ENCODE measurements around the gene PILRA. TPM values are rescaled to one million over a fixed set of nuclear protein-coding genes. Genes with fewer than 3 reads are reported as not detected.

Gene PILRA
- total and polyA plus RNA-seq, 2 of the 13 experiments (the other 11 are each of a cell fraction or from before 2014, with no cell fraction given) = 0.13 to 1.3 TPM

GRCh38 chr7:100428199-100428966 lies 55.1 kb downstream of the PILRA start, which contains the start of gene ZCWPW1 (continued):
- TF ChIP-seq KAT8 (CRISPR knock-in tag; IDR thresholded peaks at IDR 0.05) (peak; percentile 77), ZSCAN30 (CRISPR knock-in tag; IDR thresholded peaks at IDR 0.05) (peak; percentile 55; the same call in 1 of the 2 replicates), ZNF724P (CRISPR knock-in tag; IDR thresholded peaks at IDR 0.05; ENCODE audit: borderline replicate concordance) (peak; percentile 89; the same call in 1 of the 2 replicates), ZNF136 (CRISPR knock-in tag; IDR thresholded peaks at IDR 0.05; ENCODE audit: low read depth) (0 out of 2 replicates have a peak, but pooled peaks have one; percentile 25), ZNF574 (CRISPR knock-in tag; IDR thresholded peaks at IDR 0.05) (peak; percentile 10), NONO (IDR thresholded peaks at IDR 0.05) (no peak), NONO (CRISPR knock-in tag; conservative IDR thresholded peaks at IDR 0.05) (peak; percentile 86), SETDB1 (CRISPR knock-in tag; IDR thresholded peaks at IDR 0.05; ENCODE audit: borderline replicate concordance) (0 out of 2 replicates have a peak, but pooled peaks have one; percentile 65), BRD4 (CRISPR knock-in tag; IDR thresholded peaks at IDR 0.05) (peak; percentile 75; the same call in 1 of the 2 replicates), ZNF720 (CRISPR knock-in tag; IDR thresholded peaks at IDR 0.05) (no peak), CC2D1A (CRISPR knock-in tag; IDR thresholded peaks at IDR 0.05) (no peak), TP53 (CRISPR knock-in tag; conservative IDR thresholded peaks at IDR 0.05) (peak; percentile 85), YY1 (IDR thresholded peaks at IDR 0.05; ENCODE audit: insufficient read depth, insufficient replicate concordance, low read depth, low read length) (peak; percentile 93)
- TF ChIP-seq, protein P1, sequence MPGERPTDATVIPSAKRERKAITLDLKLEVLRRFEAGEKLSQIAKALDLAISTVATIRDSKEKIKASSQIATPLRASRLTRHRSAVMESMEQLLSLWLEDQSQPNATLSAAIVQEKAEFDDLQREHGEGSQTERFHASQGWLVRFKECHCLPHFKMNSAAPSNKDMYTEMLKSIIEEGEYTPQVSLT (CRISPR knock-in tag; IDR thresholded peaks at IDR 0.05; ENCODE audit: borderline replicate concordance, low read depth) = no peak
- TF ChIP-seq, protein P2, sequence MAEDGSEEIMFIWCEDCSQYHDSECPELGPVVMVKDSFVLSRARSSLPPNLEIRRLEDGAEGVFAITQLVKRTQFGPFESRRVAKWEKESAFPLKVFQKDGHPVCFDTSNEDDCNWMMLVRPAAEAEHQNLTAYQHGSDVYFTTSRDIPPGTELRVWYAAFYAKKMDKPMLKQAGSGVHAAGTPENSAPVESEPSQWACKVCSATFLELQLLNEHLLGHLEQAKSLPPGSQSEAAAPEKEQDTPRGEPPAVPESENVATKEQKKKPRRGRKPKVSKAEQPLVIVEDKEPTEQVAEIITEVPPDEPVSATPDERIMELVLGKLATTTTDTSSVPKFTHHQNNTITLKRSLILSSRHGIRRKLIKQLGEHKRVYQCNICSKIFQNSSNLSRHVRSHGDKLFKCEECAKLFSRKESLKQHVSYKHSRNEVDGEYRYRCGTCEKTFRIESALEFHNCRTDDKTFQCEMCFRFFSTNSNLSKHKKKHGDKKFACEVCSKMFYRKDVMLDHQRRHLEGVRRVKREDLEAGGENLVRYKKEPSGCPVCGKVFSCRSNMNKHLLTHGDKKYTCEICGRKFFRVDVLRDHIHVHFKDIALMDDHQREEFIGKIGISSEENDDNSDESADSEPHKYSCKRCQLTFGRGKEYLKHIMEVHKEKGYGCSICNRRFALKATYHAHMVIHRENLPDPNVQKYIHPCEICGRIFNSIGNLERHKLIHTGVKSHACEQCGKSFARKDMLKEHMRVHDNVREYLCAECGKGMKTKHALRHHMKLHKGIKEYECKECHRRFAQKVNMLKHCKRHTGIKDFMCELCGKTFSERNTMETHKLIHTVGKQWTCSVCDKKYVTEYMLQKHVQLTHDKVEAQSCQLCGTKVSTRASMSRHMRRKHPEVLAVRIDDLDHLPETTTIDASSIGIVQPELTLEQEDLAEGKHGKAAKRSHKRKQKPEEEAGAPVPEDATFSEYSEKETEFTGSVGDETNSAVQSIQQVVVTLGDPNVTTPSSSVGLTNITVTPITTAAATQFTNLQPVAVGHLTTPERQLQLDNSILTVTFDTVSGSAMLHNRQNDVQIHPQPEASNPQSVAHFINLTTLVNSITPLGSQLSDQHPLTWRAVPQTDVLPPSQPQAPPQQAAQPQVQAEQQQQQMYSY (CRISPR knock-in tag; IDR thresholded peaks at IDR 0.05) = peak; percentile 66
- TF ChIP-seq, protein P3, sequence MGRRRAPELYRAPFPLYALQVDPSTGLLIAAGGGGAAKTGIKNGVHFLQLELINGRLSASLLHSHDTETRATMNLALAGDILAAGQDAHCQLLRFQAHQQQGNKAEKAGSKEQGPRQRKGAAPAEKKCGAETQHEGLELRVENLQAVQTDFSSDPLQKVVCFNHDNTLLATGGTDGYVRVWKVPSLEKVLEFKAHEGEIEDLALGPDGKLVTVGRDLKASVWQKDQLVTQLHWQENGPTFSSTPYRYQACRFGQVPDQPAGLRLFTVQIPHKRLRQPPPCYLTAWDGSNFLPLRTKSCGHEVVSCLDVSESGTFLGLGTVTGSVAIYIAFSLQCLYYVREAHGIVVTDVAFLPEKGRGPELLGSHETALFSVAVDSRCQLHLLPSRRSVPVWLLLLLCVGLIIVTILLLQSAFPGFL (CRISPR knock-in tag; IDR thresholded peaks at IDR 0.05) = 0 out of 2 replicates have a peak, but pooled peaks have one; percentile 45
- TF ChIP-seq, protein P4, sequence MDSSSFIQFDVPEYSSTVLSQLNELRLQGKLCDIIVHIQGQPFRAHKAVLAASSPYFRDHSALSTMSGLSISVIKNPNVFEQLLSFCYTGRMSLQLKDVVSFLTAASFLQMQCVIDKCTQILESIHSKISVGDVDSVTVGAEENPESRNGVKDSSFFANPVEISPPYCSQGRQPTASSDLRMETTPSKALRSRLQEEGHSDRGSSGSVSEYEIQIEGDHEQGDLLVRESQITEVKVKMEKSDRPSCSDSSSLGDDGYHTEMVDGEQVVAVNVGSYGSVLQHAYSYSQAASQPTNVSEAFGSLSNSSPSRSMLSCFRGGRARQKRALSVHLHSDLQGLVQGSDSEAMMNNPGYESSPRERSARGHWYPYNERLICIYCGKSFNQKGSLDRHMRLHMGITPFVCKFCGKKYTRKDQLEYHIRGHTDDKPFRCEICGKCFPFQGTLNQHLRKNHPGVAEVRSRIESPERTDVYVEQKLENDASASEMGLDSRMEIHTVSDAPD (CRISPR knock-in tag; IDR thresholded peaks at IDR 0.05) = peak; percentile 90
- TF ChIP-seq, protein P5, sequence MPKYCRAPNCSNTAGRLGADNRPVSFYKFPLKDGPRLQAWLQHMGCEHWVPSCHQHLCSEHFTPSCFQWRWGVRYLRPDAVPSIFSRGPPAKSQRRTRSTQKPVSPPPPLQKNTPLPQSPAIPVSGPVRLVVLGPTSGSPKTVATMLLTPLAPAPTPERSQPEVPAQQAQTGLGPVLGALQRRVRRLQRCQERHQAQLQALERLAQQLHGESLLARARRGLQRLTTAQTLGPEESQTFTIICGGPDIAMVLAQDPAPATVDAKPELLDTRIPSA (CRISPR knock-in tag; IDR thresholded peaks at IDR 0.05; ENCODE audit: borderline replicate concordance) = peak; percentile 7; the same call in 1 of the 2 replicates

All from HepG2 (cell line).